NCI-H69 (cell line): ENCODE data around the gene DCDC2B.

Experiments used
- DNase-seq: peaks from one replicate; lab custom pipeline; 2025; lab: John Stamatoyannopoulos, UW

Gene DCDC2B

DNA sequence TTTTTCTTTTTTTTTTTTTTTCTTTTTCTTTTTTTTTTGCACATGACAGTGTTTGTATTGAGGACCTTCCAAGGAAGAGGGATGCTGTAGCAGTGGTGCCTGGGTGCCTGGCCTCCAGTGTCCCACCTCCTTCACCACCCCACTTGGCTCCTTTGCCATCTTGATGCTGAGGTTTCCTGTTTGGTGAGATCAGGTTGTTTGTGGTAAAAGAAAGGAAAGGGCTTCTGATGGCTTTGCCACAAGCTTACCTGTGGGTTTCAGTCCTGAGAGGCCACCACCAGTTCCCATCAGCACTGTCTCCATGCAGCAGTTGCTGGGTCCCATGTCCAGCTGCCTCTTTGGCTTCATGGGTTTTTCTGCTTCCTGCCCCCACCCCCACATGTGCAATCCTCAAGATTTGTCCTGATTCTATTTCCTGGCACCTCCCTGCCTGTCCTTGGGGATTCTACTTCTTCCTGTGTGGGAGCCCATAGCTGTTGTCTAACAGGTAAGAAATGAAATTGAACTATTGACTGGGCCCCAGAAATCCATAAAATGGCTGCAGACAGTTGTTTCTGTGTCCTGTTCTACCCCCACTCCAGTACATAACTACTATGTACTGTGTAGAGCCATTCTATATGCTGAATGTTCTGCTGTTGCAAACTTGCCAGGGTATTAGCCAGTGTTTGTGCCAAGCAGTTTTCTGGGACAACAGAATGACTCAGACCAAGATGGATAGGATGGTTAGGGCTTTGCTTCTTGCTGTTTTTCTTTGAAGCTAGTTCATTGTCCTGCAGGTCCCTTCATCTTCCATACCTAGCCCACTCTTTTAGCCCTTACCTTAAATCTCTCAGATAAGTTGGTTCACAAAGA lies 12.7 kb upstream of the DCDC2B start:
- no peak for DNase-seq

GRCh38 chr1:32197074-32197473 lies 11.8 kb upstream of the DCDC2B start:
- DNase-seq: no peak

GRCh38 chr1:32197837-32198236 lies 11.1 kb upstream of the DCDC2B start:
- peak; percentile 13 for DNase-seq

- no peak for DNase-seq
Measured at GRCh38 chr1:32198237-32199042, 10.4 kb upstream of the DCDC2B start.

- DNase-seq: no peak
Measured at GRCh38 chr1:32199043-32199716, 9.7 kb upstream of the DCDC2B start.

DNA sequence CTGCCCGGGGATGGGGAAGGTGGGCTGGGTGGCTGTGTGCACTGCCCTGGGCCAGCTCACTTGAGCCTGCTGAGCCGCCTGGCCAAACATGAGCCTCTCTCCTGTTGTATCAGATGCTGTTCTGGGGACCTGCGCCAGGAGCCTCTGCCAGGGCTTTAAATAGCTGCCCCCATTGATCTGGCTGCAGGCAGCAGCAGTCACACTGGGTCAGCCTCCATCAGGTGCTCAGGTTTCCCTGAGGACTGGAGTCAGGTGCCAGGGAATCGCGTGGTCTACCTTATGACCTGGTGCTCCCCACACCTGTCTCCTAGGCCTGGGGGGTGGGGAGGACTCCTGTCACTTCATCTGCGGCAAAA lies 9.2 kb upstream of the DCDC2B start:
- DNase-seq: peak; percentile 57

- peak; percentile 75 for DNase-seq
Measured at GRCh38 chr1:32200226-32201010, 8.5 kb upstream of the DCDC2B start, which contains the start of gene CCDC28B. Gene CCDC28B (plus strand): TSS chr1:32200595. CDS start chr1:32201936, 1,341 bp downstream.

- DNase-seq: peak; percentile 58
Measured at GRCh38 chr1:32201011-32201855, 7.7 kb upstream of the DCDC2B start.

GRCh38 chr1:32204943-32205361 lies 3.9 kb upstream of the DCDC2B start:
- DNase-seq: peak; percentile 58

- DNase-seq: peak; percentile 94
Measured at GRCh38 chr1:32205401-32206370, 3.2 kb upstream of the DCDC2B start, which contains the start of gene IQCC. Gene IQCC (plus strand): TSS chr1:32205671. CDS start chr1:32205682, 11 bp downstream.

- no peak for DNase-seq
Measured at GRCh38 chr1:32208469-32208868, 420 bp upstream of the DCDC2B start.

DNA sequence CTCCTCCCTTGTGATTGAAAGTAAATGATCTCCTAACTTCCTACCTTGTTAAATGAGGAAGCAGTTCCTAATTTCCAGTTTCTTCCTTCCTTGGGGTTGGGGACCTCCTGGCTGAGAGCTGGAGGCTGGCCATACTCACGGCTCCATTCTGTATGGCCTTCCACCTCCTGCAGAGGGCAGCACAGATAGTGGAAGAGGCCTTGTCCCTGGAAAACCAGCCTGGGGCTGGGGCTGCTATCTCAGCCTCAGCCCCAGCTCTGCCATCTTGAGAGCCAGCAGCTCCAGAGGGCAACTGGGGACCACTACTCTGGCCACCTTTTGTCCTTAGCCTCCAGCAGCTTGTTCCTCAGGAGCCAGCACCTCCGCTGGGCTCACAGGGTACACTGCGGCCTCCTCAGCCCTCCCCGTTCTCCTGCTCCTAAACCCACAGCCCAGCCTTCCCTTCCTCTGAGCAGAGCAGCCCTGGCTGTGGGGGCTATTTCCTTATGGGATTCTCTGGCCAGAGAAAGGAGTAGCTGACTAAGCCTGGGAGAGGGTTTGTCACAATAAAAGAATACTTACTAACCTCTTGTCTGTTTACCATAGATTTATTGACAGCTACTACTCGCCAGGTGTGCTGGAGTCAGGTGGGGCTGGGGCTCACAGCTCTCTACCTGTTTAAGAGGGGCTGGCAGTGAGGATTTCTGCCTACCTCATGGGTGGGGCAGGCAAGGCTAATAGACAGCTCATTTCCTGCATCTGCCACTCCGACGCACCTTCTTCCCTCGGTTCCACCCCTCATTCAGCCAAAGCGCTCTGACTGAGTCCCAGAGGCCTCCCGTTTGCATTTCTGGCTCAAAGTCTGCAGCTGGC lies 7.0 kb downstream of the DCDC2B start:
- DNase-seq: peak; percentile 67

DNA sequence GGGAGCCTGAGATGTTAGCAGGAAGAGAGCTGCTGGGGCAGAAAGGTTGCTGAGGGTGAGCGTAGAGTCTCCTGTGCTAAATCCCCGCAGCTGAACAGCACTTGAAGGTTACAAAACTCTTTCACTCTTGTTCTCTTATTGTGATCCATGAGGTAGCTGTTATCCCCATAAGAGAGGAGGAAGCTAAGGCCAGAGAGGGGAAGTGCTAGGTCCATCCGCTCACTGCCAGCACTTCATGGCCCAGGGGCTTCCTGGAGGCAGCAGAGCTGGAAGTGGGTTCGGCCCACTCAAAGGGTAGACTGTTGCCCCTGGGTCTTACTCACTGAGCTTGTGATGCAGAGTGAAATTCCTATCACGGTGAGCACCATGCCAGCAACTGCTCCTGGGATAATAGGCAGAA lies 7.7 kb downstream of the DCDC2B start:
- no peak for DNase-seq

DNA sequence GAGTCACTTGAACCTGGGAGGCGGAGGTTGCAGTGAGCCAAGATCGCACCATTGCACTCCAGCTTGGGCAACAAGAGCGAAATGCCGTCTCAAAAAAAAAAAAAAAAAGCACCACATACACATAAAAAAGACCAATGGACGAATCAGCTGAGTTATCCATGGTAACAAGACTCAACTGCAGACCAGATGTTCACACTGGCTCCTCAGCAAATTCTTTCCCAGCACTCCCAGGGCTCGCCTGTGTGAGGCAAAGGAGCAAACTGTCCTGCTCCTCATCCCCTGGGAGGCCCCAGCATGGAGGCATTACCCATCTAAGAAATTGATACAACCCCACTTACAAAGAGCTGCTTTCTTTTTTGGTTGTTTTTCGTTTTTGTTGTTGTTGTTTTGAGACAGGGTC lies 10.1 kb downstream of the DCDC2B start:
- no peak for DNase-seq

GRCh38 chr1:32220746-32221580 lies 12.1 kb downstream of the DCDC2B start:
- no peak for DNase-seq

DNA sequence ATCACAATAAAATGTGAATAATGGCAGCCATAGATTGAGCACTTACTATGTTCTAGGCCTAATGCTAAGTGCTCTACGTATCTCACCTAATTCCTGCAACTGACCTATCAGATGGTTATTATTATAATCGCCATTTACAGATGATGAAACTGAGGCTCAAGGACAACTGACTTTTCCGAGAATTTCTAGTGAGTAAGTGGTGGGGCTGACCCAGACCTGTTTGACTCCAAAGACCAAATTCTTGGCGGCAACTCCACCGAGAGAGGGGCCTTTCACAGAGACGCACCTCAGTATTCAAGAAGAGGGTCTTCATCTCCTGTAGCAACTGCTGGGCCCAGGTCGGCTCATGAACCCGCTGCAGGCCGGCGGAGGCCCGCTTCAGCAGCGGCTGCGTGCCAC lies 12.7 kb downstream of the DCDC2B start:
- no peak for DNase-seq

GRCh38 chr1:32221980-32222755 lies 13.3 kb downstream of the DCDC2B start, which contains the start of the genes EIF3I and TMEM234:
Gene EIF3I (plus strand): TSS chr1:32222407. CDS start chr1:32222442, 35 bp downstream.
Gene TMEM234 (minus strand): TSS chr1:32222353. CDS start chr1:32222322, 31 bp downstream.
- peak; percentile 91 for DNase-seq
